Mammary epithelial cell (primary cell): Measurements from ENCODE around the gene ECEL1.

Experiments used
- EZH2 ChIP-seq: IDR thresholded peaks from 2 replicates; pipeline ENCODE4 v1.6.1; 2012; ENCODE audit warnings: low read length, inconsistent platforms, borderline replicate concordance
- TF ChIP-seq, protein P1 (sequence below), 2 donors: IDR thresholded peaks in 1 of 2; conservative IDR thresholded peaks in 1 of 2; 2 replicates each; pipeline ENCODE4 v1.5.1; 2011 to 2012; ENCODE audit warnings: inconsistent platforms in 2 of 2, low read length in 2 of 2, mild to moderate bottlenecking in 2 of 2, control low read depth in 1 of 2, low read depth in 1 of 2; ENCODE audit not compliant: insufficient read depth in 1 of 2; ENCODE audit errors: extremely low read depth in 1 of 2

DNA sequence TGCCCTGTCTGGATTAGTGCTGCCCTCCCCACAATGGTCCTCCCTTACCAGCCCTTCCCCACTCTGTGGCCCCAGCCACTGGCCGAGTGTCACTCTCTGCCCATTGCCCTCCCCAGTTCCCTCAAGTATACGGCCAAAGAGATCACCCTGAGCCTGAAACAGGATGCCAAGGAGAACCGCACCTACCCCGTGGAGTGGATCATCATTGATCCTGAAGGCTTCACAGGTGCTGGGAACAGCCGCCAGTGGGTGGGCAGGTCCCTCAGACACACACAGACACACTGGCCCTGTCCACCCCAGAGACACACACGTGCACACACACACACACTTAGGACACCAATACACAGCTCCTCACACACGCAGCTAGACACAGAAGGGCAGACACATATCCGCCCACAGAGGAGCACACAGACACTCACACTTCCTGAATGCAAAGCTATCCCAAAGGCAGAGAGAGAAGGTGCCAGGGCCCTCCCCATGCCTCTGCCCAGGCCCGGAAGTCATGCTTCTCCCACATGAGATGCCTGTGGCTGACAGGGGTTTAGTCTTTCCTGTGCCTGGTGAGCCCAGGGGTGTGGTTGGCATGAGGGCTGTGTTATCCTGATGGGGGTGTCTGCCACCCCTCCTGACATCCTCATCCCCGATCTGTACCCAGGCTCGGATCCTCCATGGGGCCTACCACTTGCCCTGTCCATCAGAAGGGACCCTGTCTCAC is 41.3 kb upstream of the ECEL1 start:
- TF ChIP-seq, protein P1, sequence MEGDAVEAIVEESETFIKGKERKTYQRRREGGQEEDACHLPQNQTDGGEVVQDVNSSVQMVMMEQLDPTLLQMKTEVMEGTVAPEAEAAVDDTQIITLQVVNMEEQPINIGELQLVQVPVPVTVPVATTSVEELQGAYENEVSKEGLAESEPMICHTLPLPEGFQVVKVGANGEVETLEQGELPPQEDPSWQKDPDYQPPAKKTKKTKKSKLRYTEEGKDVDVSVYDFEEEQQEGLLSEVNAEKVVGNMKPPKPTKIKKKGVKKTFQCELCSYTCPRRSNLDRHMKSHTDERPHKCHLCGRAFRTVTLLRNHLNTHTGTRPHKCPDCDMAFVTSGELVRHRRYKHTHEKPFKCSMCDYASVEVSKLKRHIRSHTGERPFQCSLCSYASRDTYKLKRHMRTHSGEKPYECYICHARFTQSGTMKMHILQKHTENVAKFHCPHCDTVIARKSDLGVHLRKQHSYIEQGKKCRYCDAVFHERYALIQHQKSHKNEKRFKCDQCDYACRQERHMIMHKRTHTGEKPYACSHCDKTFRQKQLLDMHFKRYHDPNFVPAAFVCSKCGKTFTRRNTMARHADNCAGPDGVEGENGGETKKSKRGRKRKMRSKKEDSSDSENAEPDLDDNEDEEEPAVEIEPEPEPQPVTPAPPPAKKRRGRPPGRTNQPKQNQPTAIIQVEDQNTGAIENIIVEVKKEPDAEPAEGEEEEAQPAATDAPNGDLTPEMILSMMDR (conservative IDR thresholded peaks at IDR 0.05 in 1 of 2, IDR thresholded peaks at IDR 0.05 in 1 of 2; ENCODE audit: extremely low read depth in 1 of 2, insufficient read depth in 1 of 2, low read depth in 1 of 2, low read length in 2 of 2), result no peak
- no peak for TF ChIP-seq EZH2
